ENCODE results near the gene PIGR.

- TF ChIP-seq CTCF (IDR thresholded peaks at IDR 0.05) (no peak), RAD21 (conservative IDR thresholded peaks at IDR 0.05 in 1 of 2, IDR thresholded peaks at IDR 0.05 in 1 of 2) (no peak), CHD4 (IDR thresholded peaks at IDR 0.05; ENCODE audit: borderline replicate concordance) (no peak), KDM1A (IDR thresholded peaks at IDR 0.05; ENCODE audit: low read depth) (no peak), PBX3 (IDR thresholded peaks at IDR 0.05) (no peak), CEBPB (IDR thresholded peaks at IDR 0.05) (no peak), SMC3 (IDR thresholded peaks at IDR 0.05) (no peak), POLR2A (IDR thresholded peaks at IDR 0.05; ENCODE audit: low read length) (no peak), CHD2 (IDR thresholded peaks at IDR 0.05; ENCODE audit: low read length, partially characterized antibody) (no peak), POLR2AphosphoS2 (conservative IDR thresholded peaks at IDR 0.05; ENCODE audit: low read length) (no peak)
- TF ChIP-seq, protein P1, sequence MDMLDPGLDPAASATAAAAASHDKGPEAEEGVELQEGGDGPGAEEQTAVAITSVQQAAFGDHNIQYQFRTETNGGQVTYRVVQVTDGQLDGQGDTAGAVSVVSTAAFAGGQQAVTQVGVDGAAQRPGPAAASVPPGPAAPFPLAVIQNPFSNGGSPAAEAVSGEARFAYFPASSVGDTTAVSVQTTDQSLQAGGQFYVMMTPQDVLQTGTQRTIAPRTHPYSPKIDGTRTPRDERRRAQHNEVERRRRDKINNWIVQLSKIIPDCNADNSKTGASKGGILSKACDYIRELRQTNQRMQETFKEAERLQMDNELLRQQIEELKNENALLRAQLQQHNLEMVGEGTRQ (IDR thresholded peaks at IDR 0.05), result no peak
- TF ChIP-seq, protein P2, sequence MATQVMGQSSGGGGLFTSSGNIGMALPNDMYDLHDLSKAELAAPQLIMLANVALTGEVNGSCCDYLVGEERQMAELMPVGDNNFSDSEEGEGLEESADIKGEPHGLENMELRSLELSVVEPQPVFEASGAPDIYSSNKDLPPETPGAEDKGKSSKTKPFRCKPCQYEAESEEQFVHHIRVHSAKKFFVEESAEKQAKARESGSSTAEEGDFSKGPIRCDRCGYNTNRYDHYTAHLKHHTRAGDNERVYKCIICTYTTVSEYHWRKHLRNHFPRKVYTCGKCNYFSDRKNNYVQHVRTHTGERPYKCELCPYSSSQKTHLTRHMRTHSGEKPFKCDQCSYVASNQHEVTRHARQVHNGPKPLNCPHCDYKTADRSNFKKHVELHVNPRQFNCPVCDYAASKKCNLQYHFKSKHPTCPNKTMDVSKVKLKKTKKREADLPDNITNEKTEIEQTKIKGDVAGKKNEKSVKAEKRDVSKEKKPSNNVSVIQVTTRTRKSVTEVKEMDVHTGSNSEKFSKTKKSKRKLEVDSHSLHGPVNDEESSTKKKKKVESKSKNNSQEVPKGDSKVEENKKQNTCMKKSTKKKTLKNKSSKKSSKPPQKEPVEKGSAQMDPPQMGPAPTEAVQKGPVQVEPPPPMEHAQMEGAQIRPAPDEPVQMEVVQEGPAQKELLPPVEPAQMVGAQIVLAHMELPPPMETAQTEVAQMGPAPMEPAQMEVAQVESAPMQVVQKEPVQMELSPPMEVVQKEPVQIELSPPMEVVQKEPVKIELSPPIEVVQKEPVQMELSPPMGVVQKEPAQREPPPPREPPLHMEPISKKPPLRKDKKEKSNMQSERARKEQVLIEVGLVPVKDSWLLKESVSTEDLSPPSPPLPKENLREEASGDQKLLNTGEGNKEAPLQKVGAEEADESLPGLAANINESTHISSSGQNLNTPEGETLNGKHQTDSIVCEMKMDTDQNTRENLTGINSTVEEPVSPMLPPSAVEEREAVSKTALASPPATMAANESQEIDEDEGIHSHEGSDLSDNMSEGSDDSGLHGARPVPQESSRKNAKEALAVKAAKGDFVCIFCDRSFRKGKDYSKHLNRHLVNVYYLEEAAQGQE (IDR thresholded peaks at IDR 0.05), result no peak
Measured at GRCh38 chr1:206987873-206988272, 41.6 kb upstream of the PIGR start.
